Stimulated activated CD8-positive, alpha-beta memory T cell treated with anti-CD3 and anti-CD28 coated beads, Interleukin-15, amount 100 ng/mL, for 24 hours (primary cell): Measurements from ENCODE around the gene MTG1.

Experiments
- DNase-seq: peaks from one replicate; pipeline ENCODE4 v3.0.0-alpha.2; 2020; ENCODE audit warnings: low read depth

Gene MTG1

DNA sequence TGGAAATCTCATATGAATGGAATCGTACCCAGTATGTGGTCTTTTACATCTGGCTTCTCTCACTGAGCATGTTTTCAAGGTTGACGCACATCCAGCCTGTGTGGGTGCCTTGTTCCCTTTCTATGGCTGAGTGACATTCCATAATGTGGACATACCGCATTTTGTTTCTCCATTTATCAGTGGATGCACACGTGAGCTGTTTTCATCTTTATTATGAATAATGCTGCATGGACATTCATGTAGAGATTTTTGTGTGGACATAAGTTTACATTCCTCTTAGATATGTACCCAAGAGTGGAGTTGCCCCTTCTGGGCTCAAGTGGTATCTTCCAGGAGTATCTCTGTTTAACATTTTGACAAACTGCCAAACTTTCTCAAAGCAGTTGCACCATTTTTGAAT lies 58.5 kb downstream of the MTG1 start:
- no peak for DNase-seq

DNA sequence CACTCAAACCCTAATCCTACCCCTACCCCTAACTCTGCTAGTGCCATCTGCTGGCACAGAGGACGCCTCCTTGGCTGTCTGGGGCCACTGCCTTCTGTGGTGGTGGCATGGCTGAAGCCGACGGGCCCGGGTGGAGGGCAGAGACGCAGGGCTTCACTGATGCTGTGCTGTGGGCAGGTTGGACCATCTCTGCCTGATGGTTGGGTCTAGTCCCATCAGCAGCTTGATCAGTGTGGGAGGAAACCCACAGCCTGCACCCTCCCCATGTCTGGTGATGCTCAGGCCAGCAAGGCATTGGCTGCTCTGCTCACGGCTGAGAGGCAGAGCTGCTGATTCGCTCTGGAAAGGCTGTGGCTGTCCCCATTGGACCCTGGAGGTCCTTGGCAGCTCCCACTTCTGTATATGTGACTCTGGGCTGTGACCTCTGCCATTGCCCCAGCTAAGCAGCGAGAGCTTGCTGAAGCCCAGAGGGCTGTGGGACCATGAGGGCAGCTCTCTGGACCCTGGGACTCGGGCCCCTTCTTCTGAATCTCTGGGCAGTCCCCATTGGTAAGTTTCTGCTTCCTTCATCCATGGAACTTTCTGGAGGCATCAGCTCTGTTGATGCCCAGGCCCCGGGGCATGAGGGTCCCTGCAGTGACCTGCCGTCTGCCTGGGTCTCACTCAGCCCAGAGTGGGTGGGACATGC lies 59.7 kb downstream of the MTG1 start, which contains the start of gene SCART1:
Gene SCART1, plus strand, starts transcription at position 430 of the 688 bp plus-strand sequence. Its CDS starts 53 bp downstream, at position 483.
- no peak for DNase-seq

DNA sequence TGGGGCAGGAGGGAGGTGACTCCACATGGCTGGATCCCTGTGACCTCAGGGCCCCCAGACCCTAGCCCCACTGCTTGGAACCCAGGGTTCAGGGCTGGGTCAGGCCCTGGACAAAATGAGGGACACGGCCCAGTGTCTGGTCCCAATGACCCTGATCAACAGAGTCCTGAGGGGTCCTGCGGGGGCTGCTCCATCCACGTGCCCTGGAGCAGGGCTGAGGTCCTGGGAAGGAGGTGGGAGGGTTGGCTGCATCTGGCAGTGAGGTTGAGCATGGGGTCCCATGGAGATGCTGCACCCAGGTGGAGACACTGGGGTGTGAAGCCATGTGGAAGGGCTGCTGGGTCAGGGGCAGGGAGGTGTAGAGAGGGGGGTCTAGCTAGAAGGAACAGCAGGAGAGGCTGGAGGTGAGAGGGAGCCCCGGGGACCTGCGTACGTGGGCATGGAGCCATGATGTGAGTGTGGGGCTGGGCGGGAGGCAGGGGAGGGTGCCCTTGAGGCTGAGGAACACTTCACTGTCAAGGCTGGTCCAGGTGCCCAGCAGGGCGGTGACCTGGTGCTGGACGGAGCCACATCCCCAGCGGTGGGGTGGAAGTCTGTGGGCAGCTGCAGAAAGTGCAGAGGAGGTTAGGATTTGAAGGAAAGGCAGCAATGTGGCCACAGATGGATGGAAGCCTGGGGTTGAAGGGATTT lies 60.4 kb downstream of the MTG1 start:
- DNase-seq: no peak

DNA sequence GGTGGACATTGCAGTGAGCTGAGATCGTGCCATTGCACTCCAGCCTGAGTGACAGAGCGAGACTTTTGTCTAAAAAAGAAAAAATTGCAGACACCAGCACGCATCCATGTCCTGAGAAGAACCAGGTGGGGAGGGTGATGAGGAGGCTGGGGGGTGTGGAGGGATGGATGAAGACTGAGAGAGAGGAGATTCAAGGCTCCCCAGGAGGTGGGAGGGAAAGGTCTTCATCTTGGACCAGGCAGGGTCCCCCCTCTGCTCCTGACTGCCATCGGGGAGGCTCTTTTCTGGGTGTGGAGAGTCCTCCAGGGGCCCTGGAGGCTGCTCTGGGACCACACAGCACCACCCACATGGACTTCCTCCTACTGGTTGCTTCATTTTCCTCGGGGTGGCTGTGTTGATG lies 61.2 kb downstream of the MTG1 start:
- DNase-seq: no peak

DNA sequence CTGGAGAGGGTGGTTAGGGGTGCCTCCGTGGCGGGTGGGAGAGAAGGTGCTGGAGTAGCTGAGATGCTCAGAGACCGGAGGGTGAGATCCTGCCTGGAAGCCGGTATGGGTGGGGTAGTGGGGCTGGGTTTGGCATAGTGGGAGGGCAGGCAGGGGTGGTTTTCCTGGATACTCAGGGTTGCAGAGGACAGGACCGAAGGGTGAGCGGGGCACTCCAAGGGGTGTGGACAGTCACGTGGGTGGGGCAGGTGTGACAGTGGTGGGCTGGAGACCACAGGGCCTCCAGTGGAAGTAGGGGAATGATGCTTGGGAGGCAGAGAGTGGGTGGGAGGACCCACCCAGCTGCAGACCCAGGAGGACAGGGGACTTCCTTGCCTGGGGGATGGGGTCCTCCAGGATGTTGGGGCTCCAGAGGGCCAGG lies 61.7 kb downstream of the MTG1 start:
- no peak for DNase-seq

DNA sequence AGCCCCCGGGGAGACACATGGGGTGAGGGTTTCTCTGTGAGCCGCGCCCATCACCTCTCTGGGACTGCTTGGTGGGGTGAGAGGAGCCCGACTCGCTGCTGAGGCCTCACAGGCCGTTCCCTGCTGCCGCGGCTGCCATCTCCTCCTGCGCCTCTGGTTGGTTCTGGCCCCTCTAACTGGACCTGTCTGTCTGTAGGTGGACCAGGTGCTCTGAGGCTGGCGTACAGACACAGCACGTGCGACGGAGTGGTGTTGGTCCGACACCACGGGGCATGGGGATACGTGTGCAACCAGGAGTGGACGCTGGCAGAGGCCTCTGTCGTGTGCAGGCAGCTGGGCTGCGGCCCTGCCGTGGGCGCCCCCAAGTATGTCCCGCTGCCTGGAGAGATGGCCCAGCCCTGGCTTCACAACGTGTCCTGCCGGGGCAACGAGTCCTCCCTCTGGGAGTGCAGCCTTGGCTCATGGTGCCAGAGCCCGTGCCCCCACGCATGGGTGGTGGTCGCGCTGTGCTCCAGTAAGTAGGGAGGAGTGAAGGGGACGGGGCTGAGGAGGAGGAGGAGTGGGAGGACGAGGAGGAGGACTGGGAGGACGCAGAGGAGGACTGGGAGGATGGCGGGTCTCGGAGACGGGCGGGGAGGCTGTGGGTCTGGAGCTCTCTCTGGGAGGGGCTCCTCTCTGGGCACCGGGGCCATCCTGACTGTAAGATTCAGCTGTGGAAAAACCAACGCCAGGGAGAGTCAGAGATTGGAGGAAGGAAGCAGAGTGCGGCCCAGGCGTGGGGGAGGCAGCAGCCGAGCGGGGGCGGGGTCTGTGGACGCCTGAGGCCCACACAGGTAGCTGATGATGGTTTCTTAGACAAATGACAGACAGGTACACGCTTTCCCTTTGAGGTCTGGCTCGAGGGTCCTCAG lies 62.3 kb downstream of the MTG1 start:
- no peak for DNase-seq

DNA sequence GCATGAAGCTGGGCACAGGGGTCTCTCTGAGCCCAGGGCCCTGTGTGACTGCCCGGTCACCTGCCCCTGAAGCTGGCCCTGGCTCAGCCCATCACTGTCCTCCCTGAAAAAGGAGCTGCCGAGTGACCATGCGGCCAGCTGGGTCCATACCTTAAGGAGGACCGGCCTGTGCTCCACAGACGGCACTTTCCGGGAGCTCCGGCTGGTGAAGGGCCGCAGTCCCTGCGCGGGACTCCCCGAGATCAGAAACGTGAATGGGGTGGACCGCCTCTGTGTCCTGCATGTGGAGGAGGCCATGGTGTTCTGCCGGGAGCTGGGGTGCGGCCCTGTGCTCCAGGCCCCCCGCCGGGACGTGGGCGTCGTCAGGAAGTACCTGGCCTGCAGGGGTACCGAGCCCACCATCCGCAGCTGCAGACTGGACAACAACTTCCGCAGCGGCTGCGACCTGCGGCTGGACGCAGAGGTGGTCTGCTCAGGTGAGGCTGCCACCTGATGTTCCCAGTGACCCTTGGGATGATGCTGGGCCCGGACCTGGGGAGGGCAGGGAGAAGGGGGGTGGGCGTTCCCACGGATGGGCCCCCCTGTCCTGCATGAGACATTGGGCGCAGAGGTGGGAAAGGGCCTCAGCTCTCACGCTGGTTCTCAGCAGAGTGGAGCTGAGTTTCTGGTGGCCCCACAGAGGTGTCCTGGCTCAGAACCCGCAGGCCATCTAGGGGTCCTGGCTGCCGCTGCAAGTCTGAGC lies 63.3 kb downstream of the MTG1 start:
- no peak for DNase-seq

DNA sequence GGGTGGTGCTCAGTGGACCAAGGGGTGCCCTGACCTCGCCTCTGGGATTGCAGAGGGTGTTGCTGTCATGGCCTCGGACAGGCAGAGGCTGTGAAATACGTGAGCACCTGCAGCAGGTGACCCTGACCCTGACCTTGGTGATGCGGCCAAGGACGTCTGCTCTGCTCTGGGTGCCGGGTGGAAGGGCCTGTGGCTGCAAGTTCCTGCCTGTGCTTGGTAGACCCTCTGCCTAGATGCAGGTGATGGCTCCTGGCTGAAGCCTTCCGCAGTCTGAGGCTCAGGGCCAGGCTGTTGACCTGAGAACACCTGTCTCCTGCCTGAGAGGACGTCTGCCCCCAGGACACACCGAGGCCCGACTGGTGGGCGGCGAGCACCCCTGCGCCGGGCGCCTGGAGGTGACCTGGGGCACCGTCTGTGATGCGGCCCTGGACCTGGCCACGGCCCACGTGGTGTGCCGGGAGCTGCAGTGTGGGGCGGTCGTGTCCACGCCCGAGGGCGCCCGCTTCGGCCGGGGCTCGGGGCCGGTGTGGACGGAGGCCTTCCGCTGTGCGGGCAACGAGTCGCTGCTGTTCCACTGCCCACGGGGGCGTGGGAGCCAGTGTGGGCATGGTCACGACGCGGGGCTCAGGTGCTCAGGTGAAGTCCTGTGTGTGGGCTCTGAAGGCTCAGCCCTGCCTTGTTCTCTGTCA lies 64.2 kb downstream of the MTG1 start:
- no peak for DNase-seq

DNA sequence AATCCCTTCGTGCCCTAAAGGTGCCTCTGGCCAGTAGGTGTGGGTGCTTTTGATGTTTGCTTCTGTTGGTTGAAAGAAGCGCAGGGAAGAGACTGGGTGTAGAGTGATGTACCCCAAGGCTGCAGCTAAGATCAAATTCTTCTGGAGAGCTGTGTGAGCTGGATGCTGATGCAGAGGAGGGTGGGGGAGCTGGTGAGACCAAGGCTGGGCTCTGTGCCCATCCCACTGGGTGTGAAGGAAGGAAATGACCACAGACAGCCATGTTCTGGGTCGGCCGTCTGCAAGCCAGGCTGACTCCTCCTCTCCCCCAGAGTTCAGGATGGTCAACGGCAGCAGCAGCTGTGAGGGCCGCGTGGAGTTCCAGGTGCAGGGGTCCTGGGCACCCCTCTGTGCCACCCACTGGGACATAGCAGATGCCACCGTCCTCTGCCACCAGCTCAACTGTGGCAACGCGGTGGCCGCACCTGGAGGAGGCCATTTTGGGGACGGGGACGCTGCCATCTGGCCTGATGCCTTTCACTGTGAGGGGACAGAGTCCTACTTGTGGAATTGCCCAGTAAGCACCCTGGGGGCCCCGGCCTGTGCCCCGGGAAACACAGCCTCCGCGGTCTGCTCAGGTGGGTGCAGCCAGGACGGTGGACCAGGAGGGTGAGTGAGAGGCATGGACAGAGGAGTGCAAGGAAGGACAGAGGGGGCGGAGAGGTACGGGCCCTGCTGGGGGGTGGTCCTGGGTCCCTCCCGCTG lies 64.9 kb downstream of the MTG1 start:
- no peak for DNase-seq

DNA sequence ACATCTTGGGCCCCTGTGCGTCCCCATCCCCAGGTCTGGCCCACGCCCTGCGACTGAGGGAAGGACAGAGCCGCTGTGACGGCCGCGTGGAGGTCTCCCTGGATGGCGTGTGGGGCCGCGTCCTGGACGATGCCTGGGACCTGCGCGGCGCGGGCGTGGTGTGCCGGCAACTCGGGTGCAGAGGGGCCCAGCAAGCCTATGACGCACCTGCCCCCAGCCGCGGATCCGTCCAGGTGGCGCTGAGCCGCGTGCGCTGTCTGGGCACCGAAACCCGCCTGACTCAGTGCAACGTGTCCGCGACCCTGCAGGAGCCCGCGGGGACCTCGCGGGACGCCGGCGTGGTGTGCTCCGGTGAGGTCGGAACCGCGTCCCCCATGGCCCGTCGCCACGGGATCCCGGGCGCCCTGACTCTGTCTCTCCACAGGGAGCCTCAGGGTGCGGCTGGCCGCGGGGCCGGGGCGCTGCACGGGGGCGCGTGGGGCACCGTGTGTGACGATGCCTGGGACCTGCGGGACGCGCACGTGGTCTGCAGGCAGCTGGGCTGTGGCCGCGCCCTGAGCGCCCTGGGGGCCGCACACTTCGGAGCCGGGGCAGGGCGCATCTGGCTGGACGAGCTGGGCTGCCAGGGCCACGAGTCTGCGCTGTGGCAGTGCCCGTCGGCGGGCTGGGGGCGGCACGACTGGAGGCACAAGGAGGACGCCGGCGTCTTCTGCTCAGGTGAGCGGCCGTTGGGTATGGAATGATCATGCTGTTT lies 65.7 kb downstream of the MTG1 start:
- DNase-seq: no peak

DNA sequence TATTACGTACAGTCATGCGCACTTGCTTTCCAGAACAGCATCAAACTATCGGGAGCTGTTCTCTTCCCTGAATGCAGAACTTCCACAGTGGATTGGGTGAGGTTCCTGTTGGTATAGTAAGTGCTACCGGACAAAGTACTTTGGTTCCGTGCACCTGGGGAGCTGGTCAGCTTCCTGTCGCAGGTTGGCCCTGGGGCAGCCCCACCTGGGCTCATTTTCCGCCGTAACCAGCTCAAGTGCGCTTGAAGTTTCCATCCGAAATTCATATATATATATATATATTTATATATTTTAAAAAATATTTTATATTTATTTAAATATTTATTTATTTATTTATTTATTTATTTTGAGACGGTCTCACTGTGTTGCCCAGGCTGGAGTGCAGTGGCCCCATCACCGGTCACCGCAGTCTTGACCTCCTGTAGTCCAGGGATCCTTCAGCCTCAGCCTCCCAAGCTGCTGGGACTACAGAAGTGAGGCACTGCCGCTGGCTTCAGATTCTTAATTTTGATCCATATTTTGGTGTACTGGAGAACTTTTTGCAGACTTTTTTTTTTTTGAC lies 66.3 kb downstream of the MTG1 start:
- no peak for DNase-seq

DNA sequence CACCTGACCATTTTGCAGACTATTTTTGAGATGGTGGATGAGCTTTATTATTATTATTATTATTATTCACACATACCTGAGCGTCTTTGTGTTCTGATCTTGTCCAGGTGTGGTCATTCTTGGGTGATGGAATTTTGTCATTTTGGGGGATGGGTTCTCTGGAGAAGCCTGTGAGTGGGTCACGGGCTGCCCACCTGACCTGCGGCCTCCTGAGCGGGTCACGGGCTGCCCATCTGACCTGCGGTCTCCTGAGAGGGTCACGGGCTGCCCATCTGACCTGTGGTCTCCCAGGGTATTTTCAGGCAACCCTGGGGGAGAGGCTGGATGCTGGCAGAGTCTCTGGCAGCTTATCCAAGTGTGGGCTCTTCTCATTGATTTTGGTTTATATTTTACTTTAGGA lies 67.1 kb downstream of the MTG1 start:
- DNase-seq: no peak

DNA sequence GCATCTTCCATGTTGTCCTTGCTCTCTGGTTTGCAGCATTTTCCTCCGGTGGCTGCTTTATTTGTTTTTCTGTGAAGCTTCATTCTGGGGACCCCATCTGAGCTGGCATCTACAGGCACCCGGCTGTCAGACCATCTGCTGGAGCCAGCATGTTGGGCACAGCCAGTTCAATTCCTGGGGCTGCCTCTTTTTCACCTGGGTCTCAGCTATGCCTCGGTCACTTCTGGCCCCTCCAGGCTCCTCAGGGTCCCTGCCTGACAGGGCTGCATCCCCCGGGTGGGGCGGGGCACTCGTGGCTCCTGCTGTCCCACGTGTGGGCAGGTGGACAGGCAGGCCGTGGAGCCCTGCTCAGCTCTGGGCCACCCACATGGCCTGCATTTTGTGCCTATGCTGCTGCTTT lies 67.9 kb downstream of the MTG1 start:
- no peak for DNase-seq

DNA sequence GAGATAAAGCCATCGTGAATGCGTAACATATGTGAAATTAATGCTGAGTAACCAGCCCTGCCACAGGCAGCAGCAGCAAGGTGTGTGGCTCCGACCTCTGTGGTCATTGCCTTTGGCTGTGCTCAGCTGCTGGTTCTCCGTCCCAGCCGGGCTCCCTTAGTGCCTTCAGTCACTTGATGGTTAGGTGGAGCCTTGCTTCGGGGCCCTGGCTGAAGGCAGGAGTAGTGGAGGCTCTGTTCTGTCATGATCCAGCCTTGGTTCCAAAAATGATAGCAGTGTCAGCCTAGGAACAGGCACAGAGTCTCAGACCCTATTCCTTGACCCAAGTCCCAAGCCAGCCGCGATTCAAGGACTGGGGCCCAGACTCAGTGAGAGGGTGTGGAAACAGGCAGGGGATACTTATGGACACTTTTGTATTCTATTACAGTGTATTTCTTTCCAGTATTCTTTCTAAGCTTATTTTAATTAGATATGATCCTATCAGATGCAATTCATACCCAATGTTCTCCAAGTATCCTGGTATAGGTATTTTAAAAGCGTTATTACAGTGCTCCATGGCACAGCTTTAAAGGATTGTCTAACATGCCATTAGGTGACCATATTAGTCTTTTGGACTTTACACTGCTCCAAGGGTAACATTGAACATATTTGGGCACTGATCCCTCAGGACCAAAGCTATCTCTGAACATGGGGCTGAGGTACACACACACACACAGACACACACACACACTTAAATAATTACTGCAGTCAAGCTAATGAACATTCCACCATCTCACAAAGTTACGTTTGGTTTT lies 68.8 kb downstream of the MTG1 start:
- DNase-seq: no peak

DNA sequence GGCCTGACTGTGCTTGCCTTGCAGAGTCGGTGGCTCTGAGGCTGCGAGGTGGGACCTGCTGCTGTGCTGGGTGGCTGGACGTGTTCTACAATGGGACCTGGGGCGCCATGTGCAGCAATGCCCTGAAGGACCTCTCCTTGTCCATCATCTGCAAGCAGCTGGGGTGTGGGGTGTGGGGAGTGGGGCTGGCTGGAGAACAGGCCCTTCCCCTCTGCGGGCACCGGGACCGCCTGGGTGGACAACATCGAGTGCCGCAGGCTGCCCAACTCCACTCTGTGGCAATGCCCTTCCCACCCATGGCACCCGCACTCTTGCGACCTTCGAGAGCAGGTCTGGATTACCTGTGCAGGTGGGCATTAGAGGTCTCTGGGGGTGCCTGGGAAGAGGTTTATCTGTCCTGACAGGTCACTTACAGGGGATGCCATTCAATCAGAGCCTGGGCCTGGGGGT lies 70.7 kb downstream of the MTG1 start:
- DNase-seq: no peak

DNA sequence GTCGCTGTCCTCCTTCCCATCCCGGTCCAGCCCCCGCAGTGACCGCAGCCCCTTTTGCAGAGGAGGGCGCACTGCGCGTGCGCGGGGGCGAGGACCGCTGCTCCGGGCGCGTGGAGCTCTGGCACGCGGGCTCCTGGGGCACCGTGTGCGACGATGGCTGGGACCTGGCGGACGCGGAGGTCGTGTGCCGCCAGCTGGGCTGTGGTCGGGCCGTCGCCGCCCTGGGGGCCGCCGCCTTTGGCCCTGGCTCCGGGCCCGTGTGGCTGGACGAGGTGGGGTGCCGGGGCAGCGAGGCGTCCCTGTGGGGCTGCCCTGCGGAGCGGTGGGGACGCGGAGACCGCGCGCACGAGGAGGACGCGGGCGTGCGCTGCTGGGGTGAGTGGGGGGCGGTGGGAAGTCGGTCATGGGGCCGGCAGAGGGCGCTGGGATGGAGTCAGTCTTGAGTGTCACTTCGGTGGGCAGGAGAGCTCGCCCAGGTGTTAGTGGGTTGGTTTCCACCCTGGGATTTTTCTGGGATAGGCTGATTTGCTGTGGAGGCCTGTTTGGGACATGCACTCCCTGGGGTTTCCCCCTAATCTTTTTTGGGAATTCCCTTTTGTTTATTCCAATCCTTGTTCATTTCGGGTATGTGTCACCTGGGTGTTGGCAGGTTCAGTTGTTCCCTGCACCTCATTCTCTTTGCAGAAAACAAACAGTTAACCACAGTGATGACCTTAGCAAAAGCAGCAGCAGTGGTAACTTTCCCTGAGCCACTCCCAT lies 71.4 kb downstream of the MTG1 start:
- DNase-seq: no peak

DNA sequence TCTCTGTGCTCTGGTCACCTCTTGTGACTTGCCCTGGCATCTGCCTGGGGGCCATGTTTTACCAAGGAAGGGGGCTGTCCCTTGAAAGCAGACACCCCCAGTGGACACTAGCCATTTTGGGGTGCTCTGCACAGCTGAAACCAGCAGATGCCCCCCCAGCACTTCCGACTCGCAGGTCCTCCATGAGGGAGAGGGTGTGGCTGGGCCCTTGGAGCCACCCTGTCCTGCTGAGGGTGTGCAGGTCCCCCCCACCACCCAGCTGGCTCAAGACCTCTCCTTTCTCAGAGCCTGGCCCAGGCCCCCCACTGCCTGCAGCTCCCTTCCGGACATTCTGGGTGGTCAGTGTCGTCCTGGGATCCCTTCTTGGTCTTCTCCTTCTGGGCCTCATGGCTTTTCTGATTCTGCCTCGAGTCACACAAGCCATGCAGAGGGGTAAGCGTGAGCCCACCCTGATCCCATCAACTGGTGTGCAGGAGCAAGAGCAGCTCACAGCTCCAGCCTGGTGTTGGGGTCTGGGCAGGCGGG lies 72.1 kb downstream of the MTG1 start:
- DNase-seq: no peak
